Caco-2 (cell line): ENCODE results near the gene ATG4B. TPM values are rescaled to one million over a fixed set of nuclear protein-coding genes. Genes with fewer than 3 reads are reported as not detected.

ENCODE experiments used
- BruUV-seq: library from RNA; stranded (reverse); fragments of 400-500 nt; replicated peaks from 2 replicates; lab custom pipeline; 2021; lab: Mats Ljungman, UMichigan
- CTCF ChIA-PET: fragments of 300-600 bp; sonication (Branson Sonifier 250); formaldehyde crosslinking; loops from one replicate; lab custom pipeline; 2022; ENCODE audit warnings: antibody characterized with exemption; lab: Charles Lee
- POLR2A ChIA-PET: fragments of 300-600 bp; sonication (Branson Sonifier 250); formaldehyde crosslinking; loops from one replicate; lab custom pipeline; 2022; ENCODE audit warnings: antibody characterized with exemption; lab: Charles Lee
- DNase-seq, 2 experiments: peaks; one replicate each; pipeline versions ENCODE4 v3.0.0 to v3.0.0-alpha.2; 2020 to 2022
- H3K27me3 ChIP-seq: replicated peaks from 2 replicates; pipeline ENCODE4 v1.6.0; 2011; ENCODE audit warnings: low read length; ENCODE audit not compliant: control insufficient read depth, insufficient read depth
- H3K36me3 ChIP-seq: 2 replicates; pipeline ENCODE4 v1.5.1; 2011; ENCODE audit warnings: low read length; ENCODE audit not compliant: control insufficient read depth, insufficient read depth
- H3K4me1 ChIP-seq: fragments of 250-450 bp; sonication (Bioruptor Pico); 2 replicates; pipeline ENCODE4 v1.5.1; 2020; ENCODE audit warnings: mild to moderate bottlenecking
- H3K4me3 ChIP-seq: 2 replicates; pipeline ENCODE4 v1.5.1; 2011; ENCODE audit warnings: low read depth, mild to moderate bottlenecking, control low read depth, low read length
- H3K9me3 ChIP-seq: fragments of 250-450 bp; sonication (Bioruptor Pico); 2 replicates; pipeline ENCODE4 v1.5.1; 2020; ENCODE audit warnings: mild to moderate bottlenecking, moderate library complexity
- H3K27ac Mint-ChIP-seq: one replicate; pipeline ENCODE4 v1.8.0; 2022; ENCODE audit warnings: mixed read lengths; ENCODE audit not compliant: unreplicated experiment
- H3K27me3 Mint-ChIP-seq: one replicate; pipeline ENCODE4 v1.8.0; 2022; ENCODE audit warnings: mixed read lengths; ENCODE audit not compliant: insufficient read depth, unreplicated experiment
- H3K36me3 Mint-ChIP-seq: one replicate; pipeline ENCODE4 v1.8.0; 2022; ENCODE audit warnings: mild to moderate bottlenecking, mixed read lengths; ENCODE audit not compliant: insufficient read depth, unreplicated experiment
- H3K4me1 Mint-ChIP-seq: one replicate; pipeline ENCODE4 v1.8.0; 2022; ENCODE audit warnings: low read depth, mixed read lengths; ENCODE audit not compliant: unreplicated experiment
- H3K4me3 Mint-ChIP-seq: one replicate; pipeline ENCODE4 v1.8.0; 2022; ENCODE audit warnings: mild to moderate bottlenecking, moderate library complexity, mixed read lengths; ENCODE audit not compliant: unreplicated experiment
- H3K9me3 Mint-ChIP-seq: one replicate; pipeline ENCODE4 v1.8.0; 2022; ENCODE audit warnings: mixed read lengths; ENCODE audit not compliant: unreplicated experiment
- CTCF ChIP-seq, 2 experiments: fragments of 200-600 bp in 1 of 2; IDR thresholded peaks; 1 replicate in 1 of 2; 2 replicates in 1 of 2; pipeline versions ENCODE4 v1.5.1 to v1.8.0; 2011 to 2022; ENCODE audit warnings: antibody characterized with exemption in 1 of 2, control low read depth in 1 of 2, inconsistent platforms in 1 of 2, low read depth in 1 of 2, low read length in 1 of 2, mild to moderate bottlenecking in 1 of 2, moderate library complexity in 1 of 2; ENCODE audit not compliant: insufficient read depth in 1 of 2, severe bottlenecking in 1 of 2, unreplicated experiment in 1 of 2
- intact Hi-C: fragments of 100-400 bp; cut with micrococcal nuclease; formaldehyde crosslinking; loops from one replicate; pipeline ENCODE4 v1.10.0; 2022; ENCODE audit not compliant: unreplicated experiment
- total RNA-seq: library from RNA; stranded (reverse); gene quantifications from 2 replicates; pipeline ENCODE4 v1.2.3, GENCODE V29; 2022

Gene ATG4B
- total RNA-seq, 1 experiment from 2014 or later = 94.5 TPM

GRCh38 chr2:241636182-241637017 is 1.1 kb upstream of the ATG4B start:
- peaks cover 9% of the 10 kb centered on the region for H3K4me1 Mint-ChIP-seq
- TF ChIP-seq CTCF (IDR thresholded peaks at IDR 0.05; ENCODE audit: insufficient read depth in 1 of 2, low read depth in 1 of 2, low read length in 1 of 2, severe bottlenecking in 1 of 2, unreplicated experiment in 1 of 2) = no peak
- Histone ChIP-seq H3K4me3 (peak overlapping the region; percentile 67), H3K4me1 (no peaks in the 10 kb centered on the region), H3K27me3 (no peaks in the 10 kb centered on the region), H3K9me3 (no peaks in the 10 kb centered on the region; the same call in 1 of the 2 replicates), H3K36me3 (peaks cover 5% of the 10 kb centered on the region)
- ChIA-PET POLR2A (no interaction called here), CTCF (no interaction called here)
- H3K27me3 Mint-ChIP-seq = no peaks in the 10 kb centered on the region
- peak overlapping the region; percentile 85 for H3K4me3 Mint-ChIP-seq
- H3K27ac Mint-ChIP-seq = no peak overlapping the region
- intact Hi-C loops = no loop called here
- DNase-seq = peak in 1 of 2 experiments; percentile 47
- no TSS peak for BruUV-seq
- H3K36me3 Mint-ChIP-seq = peaks cover 35% of the 10 kb centered on the region
- H3K9me3 Mint-ChIP-seq = no peaks in the 10 kb centered on the region

GRCh38 chr2:241637795-241638660 is 535 bp downstream of the ATG4B start:
- Mint-ChIP-seq H3K4me1 (peaks cover 9% of the 10 kb centered on the region), H3K36me3 (peaks cover 35% of the 10 kb centered on the region), H3K9me3 (no peaks in the 10 kb centered on the region), H3K27me3 (no peaks in the 10 kb centered on the region), H3K27ac (peak overlapping the region; percentile 72), H3K4me3 (peak overlapping the region; percentile 85)
- Histone ChIP-seq H3K27me3 (no peaks in the 10 kb centered on the region), H3K9me3 (no peaks in the 10 kb centered on the region; the same call in 1 of the 2 replicates), H3K36me3 (peaks cover 4% of the 10 kb centered on the region), H3K4me3 (peak overlapping the region; percentile 67), H3K4me1 (no peaks in the 10 kb centered on the region)
- intact Hi-C loops = no loop called here
- TSS peak; percentile 47 for BruUV-seq
- POLR2A ChIA-PET = no interaction called here
- CTCF ChIA-PET = interaction anchor here (0.6 kb wide), 1 partner anchor 525 kb away, joined by 4 read pairs; no protein-coding TSS in a partner anchor
- no peak for TF ChIP-seq CTCF (IDR thresholded peaks at IDR 0.05; ENCODE audit: insufficient read depth in 1 of 2, low read depth in 1 of 2, low read length in 1 of 2, severe bottlenecking in 1 of 2, unreplicated experiment in 1 of 2)
- DNase-seq = peak in 1 of 2 experiments; percentile 35

- Histone ChIP-seq H3K36me3 (peaks cover 4% of the 10 kb centered on the region), H3K9me3 (no peaks in the 10 kb centered on the region; the same call in 1 of the 2 replicates), H3K4me3 (peak overlapping the region; percentile 10; the same call in 1 of the 2 replicates), H3K4me1 (no peaks in the 10 kb centered on the region), H3K27me3 (no peaks in the 10 kb centered on the region)
- TF ChIP-seq CTCF (IDR thresholded peaks at IDR 0.05; ENCODE audit: insufficient read depth in 1 of 2, low read depth in 1 of 2, low read length in 1 of 2, severe bottlenecking in 1 of 2, unreplicated experiment in 1 of 2) = no peak
- CTCF ChIA-PET = interaction anchor here (0.6 kb wide), 1 partner anchor 526 kb away, joined by 4 read pairs; no protein-coding TSS in a partner anchor
- Mint-ChIP-seq H3K4me3 (peak overlapping the region; percentile 85), H3K27ac (no peak overlapping the region), H3K4me1 (peaks cover 9% of the 10 kb centered on the region), H3K9me3 (no peaks in the 10 kb centered on the region), H3K27me3 (no peaks in the 10 kb centered on the region), H3K36me3 (peaks cover 29% of the 10 kb centered on the region)
- no peak for DNase-seq
- POLR2A ChIA-PET = no interaction called here
- BruUV-seq = no TSS peak
- intact Hi-C loops = no loop called here
Measured at GRCh38 chr2:241638940-241639339, 1.4 kb downstream of the ATG4B start.
